Loucy (cell line): Measurements from ENCODE around the gene NAIF1.

Experiments used
- EZH2phosphoT487 ChIP-seq: fragments of 200-600 bp; IDR thresholded peaks from 2 replicates; pipeline ENCODE4 v1.6.1; 2018; ENCODE audit warnings: antibody characterized with exemption, mild to moderate bottlenecking, moderate library complexity, borderline replicate concordance
- TF ChIP-seq, protein P1 (sequence below): fragments of 200-600 bp; sonication (generic); conservative IDR thresholded peaks from 2 replicates; pipeline ENCODE4 v1.5.1; 2014; ENCODE audit warnings: mild to moderate bottlenecking, antibody characterized with exemption, low read length

DNA sequence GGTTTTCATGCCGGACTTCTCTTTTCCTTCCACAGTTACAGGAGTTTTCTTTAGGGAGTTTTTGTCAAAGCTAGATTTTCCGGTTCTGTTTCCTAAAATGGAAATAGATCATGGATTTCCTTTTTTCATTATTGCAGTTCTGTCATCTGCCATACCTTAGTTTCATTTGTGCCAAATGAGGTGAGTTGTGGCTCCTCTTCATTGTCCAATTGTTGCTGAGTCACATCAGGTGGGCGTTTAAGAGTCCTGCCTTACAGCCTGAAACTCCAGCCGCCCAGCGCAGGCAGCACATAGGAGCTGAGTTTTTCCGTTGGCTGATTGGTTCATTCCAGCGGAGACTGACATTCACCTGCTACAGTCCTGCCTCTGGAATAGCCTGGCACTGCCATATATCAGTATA, 15.0 kb upstream of the NAIF1 start:
- TF ChIP-seq, protein P1, sequence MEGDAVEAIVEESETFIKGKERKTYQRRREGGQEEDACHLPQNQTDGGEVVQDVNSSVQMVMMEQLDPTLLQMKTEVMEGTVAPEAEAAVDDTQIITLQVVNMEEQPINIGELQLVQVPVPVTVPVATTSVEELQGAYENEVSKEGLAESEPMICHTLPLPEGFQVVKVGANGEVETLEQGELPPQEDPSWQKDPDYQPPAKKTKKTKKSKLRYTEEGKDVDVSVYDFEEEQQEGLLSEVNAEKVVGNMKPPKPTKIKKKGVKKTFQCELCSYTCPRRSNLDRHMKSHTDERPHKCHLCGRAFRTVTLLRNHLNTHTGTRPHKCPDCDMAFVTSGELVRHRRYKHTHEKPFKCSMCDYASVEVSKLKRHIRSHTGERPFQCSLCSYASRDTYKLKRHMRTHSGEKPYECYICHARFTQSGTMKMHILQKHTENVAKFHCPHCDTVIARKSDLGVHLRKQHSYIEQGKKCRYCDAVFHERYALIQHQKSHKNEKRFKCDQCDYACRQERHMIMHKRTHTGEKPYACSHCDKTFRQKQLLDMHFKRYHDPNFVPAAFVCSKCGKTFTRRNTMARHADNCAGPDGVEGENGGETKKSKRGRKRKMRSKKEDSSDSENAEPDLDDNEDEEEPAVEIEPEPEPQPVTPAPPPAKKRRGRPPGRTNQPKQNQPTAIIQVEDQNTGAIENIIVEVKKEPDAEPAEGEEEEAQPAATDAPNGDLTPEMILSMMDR: no peak
- no peak for TF ChIP-seq EZH2phosphoT487
